Measurements from ENCODE around the gene DVL1.

DNA sequence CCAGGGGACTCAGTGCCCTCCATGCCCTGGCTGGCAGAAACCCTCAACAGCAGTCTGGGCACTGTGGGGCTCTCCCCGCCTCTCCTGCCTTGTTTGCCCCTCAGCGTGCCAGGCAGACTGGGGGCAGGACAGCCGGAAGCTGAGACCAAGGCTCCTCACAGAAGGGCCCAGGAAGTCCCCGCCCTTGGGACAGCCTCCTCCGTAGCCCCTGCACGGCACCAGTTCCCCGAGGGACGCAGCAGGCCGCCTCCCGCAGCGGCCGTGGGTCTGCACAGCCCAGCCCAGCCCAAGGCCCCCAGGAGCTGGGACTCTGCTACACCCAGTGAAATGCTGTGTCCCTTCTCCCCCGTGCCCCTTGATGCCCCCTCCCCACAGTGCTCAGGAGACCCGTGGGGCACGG lies 21.0 kb downstream of the DVL1 start:
- TF ChIP-seq EZH2 (IDR thresholded peaks at IDR 0.05; ENCODE audit: insufficient read depth, poor library complexity, severe bottlenecking): no peak
- no peak for TF ChIP-seq EZH2phosphoT487 (IDR thresholded peaks at IDR 0.05; ENCODE audit: insufficient read depth, low read depth)
